Right lobe of liver (tissue), 6 donors: ENCODE data around the gene MDP1. TPM values are rescaled to one million over a fixed set of nuclear protein-coding genes. Genes with fewer than 3 reads are reported as not detected.

Experiments used
- ATAC-seq, 4 donors: fragments of 200-7000 bp; cut with Tn5 transposase; one replicate each; pipeline ENCODE4 v1.9.1; 2020; ENCODE audit warnings: mild to moderate bottlenecking in 4 of 4, moderate library complexity in 4 of 4
- DNase-seq, 3 donors: peaks; one replicate each; pipeline ENCODE4 v3.0.0-alpha.2; 2020
- H3K27ac ChIP-seq, 3 donors: fragments of 200-600 bp; one replicate each; pipeline ENCODE4 v1.8.0; 2022
- H3K27me3 ChIP-seq, 2 donors: fragments of 200-600 bp; one replicate each; pipeline ENCODE4 v1.8.0; 2022
- H3K36me3 ChIP-seq, 4 donors: fragments of 200-600 bp; sonication (generic) in 1 of 4; one replicate each; pipeline versions ENCODE4 v1.5.1 to v1.8.0; 2017 to 2022; ENCODE audit warnings: control low read depth in 1 of 4
- H3K4me1 ChIP-seq, 4 donors: fragments of 200-600 bp; sonication (generic) in 1 of 4; one replicate each; pipeline versions ENCODE4 v1.5.1 to v1.8.0; 2017 to 2022; ENCODE audit warnings: control low read depth in 1 of 4
- H3K4me3 ChIP-seq, 3 donors: fragments of 200-600 bp; one replicate each; pipeline ENCODE4 v1.8.0; 2022
- H3K9me3 ChIP-seq, 4 donors: fragments of 200-600 bp; sonication (generic) in 1 of 4; one replicate each; pipeline versions ENCODE4 v1.5.1 to v1.8.0; 2017 to 2022; ENCODE audit warnings: control low read depth in 1 of 4
- CTCF ChIP-seq, 4 donors: fragments of 200-600 bp in 3 of 4; fragments of 450-650 bp in 1 of 4; IDR thresholded peaks; one replicate each; pipeline versions ENCODE4 v1.5.1 to v1.8.0; 2016 to 2022; ENCODE audit warnings: antibody characterized with exemption in 4 of 4, mild to moderate bottlenecking in 2 of 4
- POLR2A ChIP-seq: fragments of 450-650 bp; IDR thresholded peaks from one replicate; pipeline ENCODE4 v1.6.1; 2017; ENCODE audit warnings: antibody characterized with exemption, mild to moderate bottlenecking
- WGBS: methylation state at CpG from one replicate; pipeline ENCODE4 v1.1.6; 2018; ENCODE audit warnings: low coverage, low lambda C conversion rate; ENCODE audit not compliant: insufficient coverage; ENCODE audit errors: missing lambda C conversion rate; 5-methylcytosine and 5-hydroxymethylcytosine counted together
- intact Hi-C, 2 donors: fragments of 100-400 bp; cut with DNase I; formaldehyde crosslinking; loops; one replicate each; pipeline versions ENCODE4 v1.11.2 to v1.14.1; 2022
- total RNA-seq, 6 experiments: library from RNA; depleted of rRNA in 2 of 6; stranded (reverse); fragments of >200 nt in 2 of 6; fragmentation: NEBNext Ultra II Directional in 3 of 6; extraction: Animal tissue kit (Norgen Biotek cat#: 25700) in 3 of 6; gene quantifications; one replicate each; pipeline versions ENCODE4 v1.1.0 to v1.2.4, GENCODE V29; 2016 to 2023
- donor health status: DM: no; HTN: yes; CAD: no.
- donor health status: DM: no; HTN: no; CAD: no.
- donor health status: DM: no; HTN: no; CAD: no.
- donor health status: DM: no; HTN: yes; CAD: no.
- donor health status: DM: no; HTN: yes; CAD: no.

The MDP1 gene
- total RNA-seq, 6 experiments from 2014 or later: 3.7 to 6.3 (median 4.9) TPM

DNA sequence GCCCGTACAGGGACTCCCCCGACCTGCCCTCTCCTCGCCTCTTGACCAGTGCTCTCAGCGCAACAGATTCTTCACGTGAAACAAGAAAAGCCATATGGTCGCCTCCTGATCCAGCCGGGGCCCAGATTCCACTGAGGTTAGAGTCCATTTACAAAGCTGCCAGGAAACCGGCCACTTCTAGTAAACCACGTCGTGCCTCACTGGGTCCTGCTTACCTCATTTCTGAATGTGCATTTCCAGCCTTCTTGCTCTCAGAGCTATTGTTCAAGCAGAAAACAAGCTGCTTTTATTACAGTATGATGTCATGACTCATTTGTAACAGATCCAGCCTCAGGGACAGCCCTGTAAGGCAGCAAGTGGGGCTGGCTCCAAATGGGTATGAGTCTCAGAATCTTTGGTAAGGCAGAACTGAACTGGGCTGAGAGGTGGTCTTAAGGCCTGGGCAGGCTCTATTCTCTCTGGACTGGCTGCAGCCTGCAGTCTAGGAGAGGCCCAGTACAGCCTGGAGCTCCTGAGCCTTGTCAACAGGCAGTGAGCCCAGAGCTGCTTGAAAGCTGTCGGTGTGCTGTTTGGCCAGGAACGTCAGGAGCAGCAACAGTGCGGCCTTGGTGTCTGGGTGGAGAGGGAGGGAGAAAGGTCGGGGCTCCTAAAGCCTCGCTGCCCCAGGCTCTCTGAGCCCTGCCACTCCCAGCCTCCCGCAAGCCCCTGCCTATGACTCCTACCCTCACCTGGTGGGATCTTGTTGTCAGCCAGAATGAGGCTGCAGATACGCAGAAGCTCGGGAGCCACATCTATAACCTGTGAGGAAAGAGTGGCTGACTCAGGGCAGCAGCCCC is 35.7 kb downstream of the MDP1 start:
- no peaks in the 10 kb centered on the region for H3K27me3 ChIP-seq
- no peak overlapping the region for H3K4me3 ChIP-seq
- peak; percentile 75 to 87 (median 78) for ATAC-seq
- TF ChIP-seq POLR2A (peak; percentile 16), CTCF (IDR thresholded peaks at IDR 0.05) (no peak)
- 18% methylated on average over 4 of the region's 18 CpGs for WGBS
- H3K27ac ChIP-seq: peak overlapping the region; percentile 54 to 86 (median 80)
- no peaks in the 10 kb centered on the region for H3K9me3 ChIP-seq
- intact Hi-C loops: no loop called here
- H3K36me3 ChIP-seq: peaks cover 0 to 34% (median 15%) of the 10 kb centered on the region in 4 donors
- DNase-seq: peak; percentile 49 to 83 (median 79)
- peaks cover 0 to 23% (median 11%) of the 10 kb centered on the region in 4 donors for H3K4me1 ChIP-seq

- Histone ChIP-seq H3K27me3 (no peaks in the 10 kb centered on the region), H3K9me3 (no peaks in the 10 kb centered on the region), H3K4me1 (peaks cover 0 to 23% (median 11%) of the 10 kb centered on the region in 4 donors), H3K36me3 (peaks cover 0 to 30% (median 11%) of the 10 kb centered on the region in 4 donors), H3K27ac (peak overlapping the region in 2 of 3 donors; percentile 80 to 86), H3K4me3 (no peak overlapping the region)
- intact Hi-C loops: no loop called here
- peak in 2 of 4 donors; percentile 2 to 4 for ATAC-seq
- DNase-seq: no peak
- no peak for TF ChIP-seq POLR2A
- no peak for TF ChIP-seq CTCF (IDR thresholded peaks at IDR 0.05)
- 93% methylated on average over 3 of the region's 14 CpGs for WGBS
Measured at GRCh38 chr14:24179294-24179960, 36.4 kb downstream of the MDP1 start.

- peak overlapping the region in 2 of 3 donors; percentile 80 to 86 for H3K27ac ChIP-seq
- DNase-seq: peak in 1 of 3 donors; percentile 68
- H3K36me3 ChIP-seq: peaks cover 0 to 23% (median 9%) of the 10 kb centered on the region in 4 donors
- ATAC-seq: peak in 2 of 4 donors; percentile 26 to 49
- peaks cover 0 to 23% (median 11%) of the 10 kb centered on the region in 4 donors for H3K4me1 ChIP-seq
- 84% methylated on average over 4 of the region's 12 CpGs for WGBS
- no peaks in the 10 kb centered on the region for H3K27me3 ChIP-seq
- no peak overlapping the region for H3K4me3 ChIP-seq
- intact Hi-C loops: no loop called here
- TF ChIP-seq CTCF (IDR thresholded peaks at IDR 0.05) (no peak), POLR2A (no peak)
- H3K9me3 ChIP-seq: no peaks in the 10 kb centered on the region
Measured at GRCh38 chr14:24178399-24179178, 37.3 kb downstream of the MDP1 start.

DNA sequence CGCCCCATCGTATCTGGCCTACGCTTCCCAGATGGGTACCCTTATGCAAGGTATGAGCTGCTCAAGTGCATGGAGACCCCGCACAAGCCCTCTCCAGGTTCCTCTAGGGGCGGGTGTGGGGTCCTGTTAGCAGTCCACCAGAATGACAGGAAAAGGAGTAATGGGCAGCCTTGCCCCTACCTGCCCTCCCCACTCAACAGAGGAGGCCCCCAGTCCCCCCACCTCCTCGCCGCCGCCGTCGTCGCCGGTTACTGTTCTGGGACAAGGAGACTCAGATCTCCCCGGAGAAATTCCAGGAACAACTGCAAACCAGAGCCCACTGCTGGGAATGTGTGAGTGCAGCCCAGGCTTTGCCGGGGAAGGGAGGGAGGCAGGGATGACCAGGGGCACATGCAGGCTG is 38.0 kb downstream of the MDP1 start:
- TF ChIP-seq CTCF (IDR thresholded peaks at IDR 0.05) (no peak), POLR2A (no peak)
- H3K4me1 ChIP-seq: peaks cover 0 to 23% (median 11%) of the 10 kb centered on the region in 4 donors
- H3K36me3 ChIP-seq: peaks cover 0 to 18% (median 9%) of the 10 kb centered on the region in 4 donors
- H3K27me3 ChIP-seq: no peaks in the 10 kb centered on the region
- no peak for DNase-seq
- H3K9me3 ChIP-seq: no peaks in the 10 kb centered on the region
- H3K4me3 ChIP-seq: no peak overlapping the region
- intact Hi-C loops: no loop called here
- no peak for ATAC-seq
- no peak overlapping the region for H3K27ac ChIP-seq
- WGBS: 90% methylated on average over 6 of the region's 14 CpGs
